ENCODE measurements around the gene NF1.

- TF ChIP-seq, protein P1, sequence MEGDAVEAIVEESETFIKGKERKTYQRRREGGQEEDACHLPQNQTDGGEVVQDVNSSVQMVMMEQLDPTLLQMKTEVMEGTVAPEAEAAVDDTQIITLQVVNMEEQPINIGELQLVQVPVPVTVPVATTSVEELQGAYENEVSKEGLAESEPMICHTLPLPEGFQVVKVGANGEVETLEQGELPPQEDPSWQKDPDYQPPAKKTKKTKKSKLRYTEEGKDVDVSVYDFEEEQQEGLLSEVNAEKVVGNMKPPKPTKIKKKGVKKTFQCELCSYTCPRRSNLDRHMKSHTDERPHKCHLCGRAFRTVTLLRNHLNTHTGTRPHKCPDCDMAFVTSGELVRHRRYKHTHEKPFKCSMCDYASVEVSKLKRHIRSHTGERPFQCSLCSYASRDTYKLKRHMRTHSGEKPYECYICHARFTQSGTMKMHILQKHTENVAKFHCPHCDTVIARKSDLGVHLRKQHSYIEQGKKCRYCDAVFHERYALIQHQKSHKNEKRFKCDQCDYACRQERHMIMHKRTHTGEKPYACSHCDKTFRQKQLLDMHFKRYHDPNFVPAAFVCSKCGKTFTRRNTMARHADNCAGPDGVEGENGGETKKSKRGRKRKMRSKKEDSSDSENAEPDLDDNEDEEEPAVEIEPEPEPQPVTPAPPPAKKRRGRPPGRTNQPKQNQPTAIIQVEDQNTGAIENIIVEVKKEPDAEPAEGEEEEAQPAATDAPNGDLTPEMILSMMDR (IDR thresholded peaks at IDR 0.05), result no peak
- TF ChIP-seq POLR2A (IDR thresholded peaks at IDR 0.05), result no peak
Measured at GRCh38 chr17:31062346-31062745, 32.4 kb upstream of the NF1 start.

Data from heart left ventricle (tissue), 13 donors.